GM21717 (cell line): Measurements from ENCODE around the gene POLK.
"Not testable (repeated sequence)": the region's sequence is repeated elsewhere in the genome, so short reads cannot be mapped to it uniquely, and the experiment has no call there.

Experiments
- ATAC-seq: cut with Tn5 transposase; IDR thresholded peaks from one replicate; pipeline ENCODE4 v1.9.1; 2021; ENCODE audit warnings: mild to moderate bottlenecking, moderate library complexity; ENCODE audit not compliant: unreplicated experiment

Gene POLK

DNA sequence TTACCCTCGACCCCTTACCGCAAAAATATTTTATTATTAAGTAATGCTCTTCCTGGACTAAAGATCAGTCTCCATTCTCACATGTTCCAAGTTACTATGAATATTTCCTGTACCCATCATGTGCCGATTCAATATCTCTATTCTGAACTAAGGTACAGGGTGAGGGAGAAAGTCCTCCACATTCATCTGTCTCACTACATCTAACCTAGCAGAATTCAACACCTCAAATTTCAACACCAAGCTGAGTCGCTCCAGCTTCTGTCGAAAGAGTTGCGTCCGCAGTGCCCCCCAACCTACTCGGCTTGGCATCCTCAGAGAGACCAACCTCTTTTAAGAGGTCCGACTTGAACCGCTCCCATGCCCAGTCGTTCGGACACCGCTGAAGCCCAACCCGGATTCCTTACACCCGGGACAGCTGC, 1.3 kb upstream of the POLK start:
- ATAC-seq, result peak; percentile 1

DNA sequence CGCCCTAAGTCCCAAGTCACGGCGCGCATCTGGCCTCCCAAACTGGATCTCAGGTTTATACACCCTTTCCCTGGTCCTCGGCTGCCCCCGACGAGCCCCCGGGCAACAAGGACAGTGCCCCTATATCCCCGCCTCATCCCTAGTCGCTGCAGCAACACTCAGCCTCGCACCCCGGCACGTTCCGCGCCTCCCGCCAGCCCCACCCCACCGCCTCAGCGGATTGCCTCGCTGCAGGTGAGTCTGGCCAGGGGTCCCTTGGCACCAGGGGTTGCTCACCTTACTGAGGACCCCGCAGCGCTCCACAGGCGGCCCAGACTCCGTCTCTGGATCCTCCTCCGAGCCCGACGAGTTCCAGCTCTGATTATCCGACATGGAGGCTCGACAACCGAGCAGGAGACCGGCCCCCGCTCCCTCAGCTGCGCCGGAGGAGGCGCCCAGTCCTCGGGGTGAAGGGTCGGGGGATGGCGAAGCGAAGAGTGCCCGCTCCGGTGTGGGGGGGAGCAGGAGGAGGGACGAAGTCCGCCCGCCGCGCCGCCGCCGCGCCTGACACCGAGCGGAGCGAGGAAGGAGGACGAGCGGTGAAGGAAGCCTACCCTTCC, 756 bp upstream of the POLK start:
- peak; percentile 34 for ATAC-seq

DNA sequence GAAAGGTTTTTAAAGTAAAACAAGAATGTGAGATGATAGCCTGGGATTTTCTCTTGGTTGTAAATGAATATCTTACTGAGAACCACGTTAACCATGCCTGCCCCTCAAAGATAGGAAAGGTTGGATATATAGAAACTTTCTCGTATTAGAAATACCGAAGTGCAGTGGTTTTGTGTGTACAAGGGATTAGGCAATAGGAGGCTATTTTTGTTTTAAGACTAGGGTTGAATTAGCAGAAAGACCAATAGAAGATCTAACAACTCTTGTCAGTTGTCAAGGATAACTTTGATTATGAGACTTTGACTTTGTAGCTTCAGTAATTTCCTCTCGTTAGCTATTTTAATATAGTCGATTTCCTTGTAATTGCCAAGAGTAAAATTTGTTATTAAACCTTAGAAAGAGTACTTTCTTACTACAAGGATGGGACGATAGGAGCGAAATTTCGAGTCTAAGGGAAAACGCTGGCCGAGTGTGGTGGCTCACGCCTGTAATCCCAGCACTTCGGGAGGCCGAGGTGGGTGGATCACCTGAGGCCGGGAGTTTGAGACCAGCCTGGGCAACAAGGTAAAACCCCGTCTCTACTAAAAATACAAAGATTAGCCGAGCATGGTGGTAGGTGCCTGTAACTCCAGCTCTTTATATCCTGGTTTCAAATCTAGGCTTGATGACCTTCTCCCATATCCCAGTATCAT, 838 bp downstream of the POLK start:
- ATAC-seq, result no peak

GRCh38 chr5:75513841-75514240, 2.1 kb downstream of the POLK start:
- ATAC-seq, result no peak

DNA sequence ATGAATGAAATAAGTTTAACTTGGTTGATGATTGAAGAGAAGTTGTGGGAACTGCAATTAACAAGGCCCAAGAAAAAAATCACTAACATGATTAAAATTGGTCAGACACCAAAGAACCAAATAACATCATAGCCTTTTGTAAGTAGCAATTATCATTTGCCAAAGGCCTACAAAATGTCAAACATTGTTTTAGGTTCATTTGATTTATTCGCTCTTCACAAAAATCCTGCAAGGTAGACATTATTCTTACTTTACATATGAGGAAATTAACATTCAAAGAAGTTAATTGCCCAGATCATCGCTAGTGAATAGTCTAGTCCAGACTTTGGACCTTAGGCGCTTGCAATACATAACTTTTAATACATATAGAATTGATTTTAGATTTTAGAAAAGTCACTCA, 2.6 kb downstream of the POLK start:
- no peak for ATAC-seq

DNA sequence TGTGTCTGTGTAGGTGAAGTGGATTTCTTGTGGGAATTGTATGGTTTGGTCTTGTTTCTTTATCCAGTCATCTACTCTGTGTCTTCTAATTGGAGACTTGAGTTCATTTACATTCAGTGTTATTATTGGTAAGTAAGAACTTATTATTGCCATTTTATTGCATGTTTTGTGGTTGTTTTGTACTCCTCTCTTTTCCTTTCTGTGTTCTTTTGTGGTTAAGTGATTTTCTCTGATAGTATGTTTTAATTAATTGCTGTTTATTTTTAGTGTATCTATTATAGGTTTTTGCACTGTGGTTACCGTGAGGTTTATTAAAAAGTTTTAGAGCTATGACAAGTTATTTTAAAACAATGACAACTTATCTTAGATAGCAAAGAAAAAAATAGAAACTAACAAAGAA, 8.1 kb downstream of the POLK start:
- no peak for ATAC-seq

DNA sequence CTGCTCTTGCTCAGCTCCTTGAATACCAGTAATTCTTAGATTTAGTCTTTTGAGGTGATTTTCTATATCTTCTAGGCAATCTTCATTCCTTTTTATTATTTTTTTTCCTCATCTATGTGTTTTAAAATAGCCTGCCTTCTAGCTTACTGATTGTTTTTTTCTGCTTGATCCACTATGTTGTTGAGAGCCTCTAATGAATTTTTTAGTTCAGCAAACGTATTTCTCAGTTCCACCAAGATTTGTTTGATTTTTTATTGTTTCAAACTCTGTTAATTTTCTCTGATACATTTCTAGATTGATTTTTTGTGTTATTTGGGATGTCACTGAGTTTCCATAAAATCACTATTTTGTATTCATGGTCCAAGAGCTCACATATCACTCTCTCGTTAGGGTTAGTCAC, 9.5 kb downstream of the POLK start:
- no peak for ATAC-seq

DNA sequence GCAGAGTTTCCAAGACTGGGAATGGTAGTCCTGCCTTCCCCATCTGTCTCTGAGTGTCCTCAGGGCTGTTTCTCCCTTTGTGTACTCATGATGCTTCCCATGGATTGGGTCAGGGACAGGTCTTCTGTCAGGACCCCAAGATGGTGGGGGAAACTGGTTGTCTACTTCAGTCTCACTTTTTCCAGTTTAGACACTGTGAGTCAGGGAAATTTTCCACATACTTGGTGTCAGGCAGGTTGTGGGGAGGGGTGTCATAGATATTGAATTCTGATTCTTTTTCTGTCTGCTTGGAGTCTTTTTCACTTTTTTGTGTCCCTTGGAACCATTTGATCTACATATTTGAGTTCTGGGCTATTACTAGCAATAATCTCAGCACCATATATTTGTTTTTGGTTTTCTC, 10.3 kb downstream of the POLK start:
- no peak for ATAC-seq

GRCh38 chr5:75522542-75522941, 10.9 kb downstream of the POLK start:
- ATAC-seq, result no peak

DNA sequence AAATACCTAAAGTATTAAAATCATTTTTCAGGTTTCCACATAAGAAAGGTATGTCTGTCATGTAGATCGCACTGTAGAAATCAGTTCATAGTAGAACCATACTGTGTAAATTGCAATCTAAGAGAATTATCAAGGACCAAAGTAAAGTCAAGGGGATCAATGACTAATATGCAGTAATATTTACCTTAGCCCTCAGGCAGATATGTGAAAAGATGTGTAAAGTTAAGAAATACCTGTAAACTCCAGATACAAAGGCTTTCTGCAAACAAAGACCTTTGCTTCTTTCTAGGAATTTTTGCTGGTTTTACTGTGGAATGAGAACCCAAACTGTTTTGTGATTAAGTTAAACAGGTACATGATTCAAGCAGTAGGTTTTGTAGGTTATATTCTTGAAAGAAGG, 11.6 kb downstream of the POLK start:
- ATAC-seq, result no peak

GRCh38 chr5:75524071-75524470, 12.4 kb downstream of the POLK start:
- ATAC-seq, result peak; percentile 94

- no peak for ATAC-seq
Observed at GRCh38 chr5:75524591-75524990, 12.9 kb downstream of the POLK start.

- no peak for ATAC-seq
Observed at GRCh38 chr5:75525344-75525743, 13.7 kb downstream of the POLK start.

DNA sequence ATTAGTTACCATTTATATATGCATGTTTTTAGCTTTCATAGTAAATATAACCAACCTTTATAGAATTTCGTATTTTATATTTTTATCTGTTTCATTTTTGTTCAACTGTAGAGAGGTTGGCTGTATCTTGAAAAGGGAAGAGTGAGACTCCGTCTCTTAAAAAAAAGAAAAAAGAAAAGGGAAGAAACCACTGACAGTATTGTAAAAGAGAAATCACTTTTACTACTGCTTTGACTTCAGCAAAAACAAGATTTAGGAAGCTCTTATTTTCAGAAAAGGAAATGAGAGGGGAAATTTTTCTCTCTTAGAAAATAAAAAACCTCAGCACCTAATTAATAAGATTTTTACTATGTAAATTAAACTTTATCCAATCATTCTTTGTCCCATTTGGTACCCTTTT, 14.4 kb downstream of the POLK start:
- no peak for ATAC-seq

DNA sequence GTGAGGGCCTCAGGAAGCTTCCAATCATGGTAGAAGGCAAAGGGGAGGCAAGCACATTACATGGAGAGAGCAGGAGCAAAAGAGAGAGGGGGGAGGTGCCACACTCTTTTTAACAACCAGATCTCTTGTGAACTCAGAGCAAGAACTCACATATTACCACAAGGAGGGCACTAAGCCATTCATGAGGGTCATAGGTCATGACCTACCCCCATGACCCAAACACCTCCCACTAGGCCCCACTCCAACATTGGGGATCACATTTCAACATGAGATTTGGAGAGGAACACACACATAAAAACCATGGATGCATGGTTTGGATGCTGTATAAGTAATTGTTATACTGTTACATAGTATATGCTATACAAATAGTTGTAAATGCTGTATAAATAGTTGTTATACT, 17.5 kb downstream of the POLK start:
- ATAC-seq, result no peak

DNA sequence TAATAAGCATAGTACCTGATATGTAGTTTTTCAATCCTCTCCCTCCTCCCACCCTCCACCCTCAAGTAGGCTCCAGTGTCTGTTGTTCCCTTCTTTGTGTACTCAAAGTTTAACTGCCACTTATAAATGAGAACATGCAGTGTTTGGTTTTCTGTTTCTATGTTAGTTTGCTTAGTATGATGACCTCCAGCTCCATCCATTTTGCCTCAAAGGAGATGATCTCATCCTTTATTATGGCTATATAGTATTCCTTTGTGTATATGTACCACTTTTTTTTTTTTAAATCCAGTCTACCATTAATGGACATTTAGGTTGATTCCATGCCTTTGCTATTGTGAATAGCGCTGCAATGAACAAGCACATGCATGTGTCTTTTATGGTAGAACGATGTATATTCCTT, 20.5 kb downstream of the POLK start:
- no peak for ATAC-seq

DNA sequence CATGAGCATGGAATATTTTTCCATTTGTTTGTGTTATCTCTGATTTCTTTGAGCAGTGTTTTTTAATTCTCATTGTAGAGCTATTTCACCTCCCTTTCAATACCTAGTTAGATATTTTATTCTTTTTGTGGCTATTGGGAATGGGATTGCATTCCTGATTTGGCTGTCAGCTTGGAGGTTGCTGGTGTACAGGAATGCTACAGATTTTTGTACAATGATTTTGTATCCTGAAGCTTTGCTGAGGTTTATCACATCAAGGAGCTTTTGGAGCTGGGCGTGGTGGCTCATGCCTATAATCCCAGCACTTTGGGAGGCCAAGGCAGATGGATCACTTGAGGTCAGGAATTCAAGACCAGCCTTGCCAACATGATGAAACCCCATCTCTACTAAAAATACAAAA, 22.0 kb downstream of the POLK start:
- ATAC-seq, result not testable (repeated sequence)

- no peak for ATAC-seq
Observed at GRCh38 chr5:75534734-75535133, 23.0 kb downstream of the POLK start.

DNA sequence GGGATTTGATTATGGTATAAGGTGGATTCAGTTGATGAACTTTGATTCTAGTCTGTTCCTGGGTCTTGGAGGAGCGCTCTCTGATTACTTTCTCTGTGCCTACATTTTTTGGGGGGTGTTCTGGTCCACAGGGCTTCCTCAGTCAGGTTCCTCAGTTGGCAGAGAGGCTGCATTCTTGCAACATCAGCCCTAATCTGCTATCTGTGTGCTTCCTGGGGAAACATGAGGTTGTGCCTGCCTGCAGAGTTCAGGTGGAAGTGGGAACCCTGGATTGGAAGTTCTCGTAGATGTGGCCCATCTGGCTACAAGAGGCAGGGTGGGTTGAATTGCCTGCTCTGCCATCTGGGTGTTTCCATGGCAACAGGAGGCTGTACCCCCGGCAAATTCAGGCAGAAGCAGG, 24.5 kb downstream of the POLK start:
- ATAC-seq, result no peak

DNA sequence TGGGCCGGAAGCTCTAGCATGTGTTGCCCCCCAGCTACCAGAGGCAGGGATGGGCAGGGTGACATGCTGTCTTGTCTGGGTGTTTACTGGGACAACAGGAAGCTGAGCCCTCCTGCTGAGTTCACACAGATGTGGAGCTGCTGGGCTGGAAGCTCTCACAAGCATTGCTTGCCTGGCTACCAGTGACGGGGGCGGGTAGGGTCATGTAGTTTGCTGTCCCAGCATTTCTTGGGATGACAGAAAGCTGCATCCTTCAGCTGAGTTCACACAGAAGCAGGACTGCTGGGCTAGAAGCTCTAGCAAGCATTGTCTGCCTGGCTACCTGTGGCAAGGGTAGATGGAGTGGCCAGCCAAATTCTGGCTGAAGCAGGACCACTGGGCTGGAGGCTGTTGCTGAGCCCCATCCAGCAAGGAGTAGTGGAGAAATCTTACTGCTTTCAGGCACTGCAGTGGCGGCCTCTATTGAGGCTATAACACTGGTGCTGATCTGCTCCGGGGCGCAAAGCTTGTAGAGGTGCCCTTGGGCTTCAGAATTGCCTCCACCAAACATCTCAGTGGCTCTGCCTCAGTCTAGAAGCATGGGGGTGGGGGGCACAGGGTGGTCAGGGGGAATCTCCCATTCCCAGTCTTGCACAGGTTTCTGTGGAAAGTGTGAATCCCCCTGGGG, 25.1 kb downstream of the POLK start:
- ATAC-seq, result no peak

GRCh38 chr5:75538211-75538610, 26.5 kb downstream of the POLK start:
- no peak for ATAC-seq

DNA sequence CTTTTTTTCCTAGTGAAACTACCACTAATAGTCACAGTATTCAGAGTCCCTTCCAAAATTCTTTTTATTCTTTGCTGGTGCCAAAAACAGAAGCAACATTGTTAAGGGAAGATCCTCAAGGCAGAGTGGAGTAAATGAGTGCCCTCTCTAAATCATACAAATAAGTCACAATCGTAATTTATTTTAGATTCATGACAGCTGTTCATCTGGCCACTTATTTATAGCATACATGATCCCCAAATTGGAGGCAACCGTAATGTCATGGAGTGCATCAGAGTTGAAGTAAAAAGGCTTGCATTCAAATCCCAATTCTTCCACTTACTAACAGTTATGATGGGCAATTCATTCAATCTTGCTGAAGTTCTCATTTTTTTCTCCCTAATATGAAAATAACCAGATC, 33.4 kb downstream of the POLK start:
- ATAC-seq, result no peak
